T-helper 1 cell treated with Interleukin-12 subunit alpha and Interleukin-12 subunit beta and Interleukin-4 antibody, amounts not matched to agents 30 μg/mL and 1 μg/mL, for 36 hours (primary cell): Measurements from ENCODE around the gene FGF19.
"Not testable (repeated sequence)": the region's sequence is repeated elsewhere in the genome, so short reads cannot be mapped to it uniquely, and the experiment has no call there.

ENCODE experiments used
- H3K27ac Mint-ChIP-seq: one replicate; pipeline ENCODE4 v1.8.0; 2021; ENCODE audit warnings: mild to moderate bottlenecking, mixed read lengths
- H3K27me3 Mint-ChIP-seq: one replicate; pipeline ENCODE4 v1.8.0; 2021; ENCODE audit warnings: low read depth, mixed read lengths
- H3K36me3 Mint-ChIP-seq: one replicate; pipeline ENCODE4 v1.8.0; 2021; ENCODE audit warnings: low read depth, mixed read lengths
- H3K4me1 Mint-ChIP-seq: one replicate; pipeline ENCODE4 v1.8.0; 2021; ENCODE audit warnings: low read depth, mixed read lengths
- H3K4me3 Mint-ChIP-seq: one replicate; pipeline ENCODE4 v1.8.0; 2021; ENCODE audit warnings: mild to moderate bottlenecking, moderate library complexity, mixed read lengths
- H3K9me3 Mint-ChIP-seq: one replicate; pipeline ENCODE4 v1.8.0; 2021; ENCODE audit warnings: mixed read lengths

The FGF19 gene

DNA sequence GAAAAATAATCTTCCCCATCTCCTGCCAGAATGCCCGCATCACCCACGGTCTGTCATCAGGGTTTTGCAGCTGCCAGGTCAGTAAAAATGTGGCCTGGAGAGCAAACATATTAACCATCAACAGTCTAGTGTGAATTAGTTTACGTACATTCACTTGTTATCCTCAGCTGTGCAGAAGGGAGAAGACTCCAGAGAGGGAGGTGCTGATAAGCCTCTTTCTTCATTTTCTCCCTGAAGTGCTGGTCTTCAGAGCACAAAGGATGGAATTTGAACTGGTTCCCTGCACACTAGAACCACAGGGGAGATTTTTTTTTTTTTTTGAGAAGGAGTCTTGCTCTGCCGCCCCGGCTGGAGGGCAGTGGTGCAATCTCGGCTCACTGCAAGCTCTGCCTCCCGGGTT is 8.2 kb downstream of the FGF19 start:
- H3K4me3 Mint-ChIP-seq: no peak overlapping the region
- H3K27ac Mint-ChIP-seq: no peak overlapping the region
- no peaks in the 10 kb centered on the region for H3K4me1 Mint-ChIP-seq
- H3K27me3 Mint-ChIP-seq: peaks cover 20% of the 10 kb centered on the region
- no peaks in the 10 kb centered on the region for H3K36me3 Mint-ChIP-seq
- no peaks in the 10 kb centered on the region for H3K9me3 Mint-ChIP-seq

DNA sequence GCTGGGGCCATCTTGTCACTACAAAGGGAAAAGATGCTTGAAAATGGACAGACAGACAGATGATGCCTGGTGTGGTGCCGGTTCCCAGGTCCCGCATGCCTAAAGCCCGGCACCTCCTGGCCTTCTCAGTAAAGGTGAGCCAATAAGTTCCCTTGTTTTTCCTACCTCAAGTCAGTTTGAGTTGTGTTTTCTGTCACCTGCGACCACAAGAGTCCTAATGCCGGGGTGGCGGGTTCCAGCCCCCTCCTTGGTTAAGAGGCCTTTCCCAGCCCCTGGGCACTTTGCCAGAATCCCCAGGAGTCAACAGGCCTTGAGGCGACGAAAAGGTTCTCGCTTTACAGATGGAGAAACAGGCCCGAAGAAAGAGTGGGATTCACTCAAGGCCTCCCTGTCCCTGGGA is 9.0 kb downstream of the FGF19 start:
- Mint-ChIP-seq H3K4me1 (no peaks in the 10 kb centered on the region), H3K4me3 (no peak overlapping the region), H3K36me3 (no peaks in the 10 kb centered on the region), H3K27me3 (peaks cover 19% of the 10 kb centered on the region), H3K27ac (no peak overlapping the region), H3K9me3 (no peaks in the 10 kb centered on the region)

DNA sequence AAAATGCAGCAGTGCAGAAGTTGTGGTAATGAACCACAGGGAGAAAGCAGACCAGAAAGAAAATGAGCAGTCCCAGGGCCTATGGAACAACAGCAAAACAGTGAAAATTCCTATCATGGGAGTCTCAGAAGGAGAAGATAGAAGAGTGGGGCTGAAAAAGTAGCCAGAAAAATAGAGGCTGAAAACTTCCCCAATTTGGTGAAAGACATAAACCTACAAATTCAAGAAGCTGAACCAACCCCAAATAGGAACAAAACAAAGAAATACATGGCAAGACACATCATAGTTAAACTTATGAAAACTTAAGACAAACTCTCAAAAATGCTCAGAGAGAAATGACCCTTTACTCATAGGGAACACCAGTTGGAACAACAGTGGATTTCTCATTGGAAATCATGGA is 11.4 kb downstream of the FGF19 start:
- Mint-ChIP-seq H3K27ac (no peak overlapping the region), H3K4me1 (no peaks in the 10 kb centered on the region), H3K27me3 (peaks cover 15% of the 10 kb centered on the region), H3K36me3 (no peaks in the 10 kb centered on the region), H3K4me3 (no peak overlapping the region), H3K9me3 (no peaks in the 10 kb centered on the region)

DNA sequence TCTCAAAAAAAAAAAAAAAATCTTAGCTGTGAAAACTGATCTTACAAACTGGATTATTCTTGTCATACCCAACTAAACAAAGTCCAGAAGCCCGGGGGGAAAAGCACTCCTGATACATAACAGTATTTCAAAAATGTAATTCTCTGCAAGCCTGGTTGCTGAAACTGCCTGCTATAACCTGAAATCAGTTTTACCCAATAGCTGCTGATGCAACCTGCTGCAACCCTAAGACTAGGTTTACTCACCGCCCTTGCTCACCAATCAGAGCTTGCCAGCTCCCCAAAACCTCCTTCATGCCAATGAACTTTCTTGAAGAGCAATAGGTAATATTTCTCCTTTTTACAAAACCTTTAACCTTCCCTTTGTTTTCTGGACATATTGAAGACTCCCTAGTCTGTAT is 12.4 kb downstream of the FGF19 start:
- no peaks in the 10 kb centered on the region for H3K4me1 Mint-ChIP-seq
- no peaks in the 10 kb centered on the region for H3K36me3 Mint-ChIP-seq
- no peaks in the 10 kb centered on the region for H3K9me3 Mint-ChIP-seq
- no peak overlapping the region for H3K4me3 Mint-ChIP-seq
- peaks cover 15% of the 10 kb centered on the region for H3K27me3 Mint-ChIP-seq
- no peak overlapping the region for H3K27ac Mint-ChIP-seq

DNA sequence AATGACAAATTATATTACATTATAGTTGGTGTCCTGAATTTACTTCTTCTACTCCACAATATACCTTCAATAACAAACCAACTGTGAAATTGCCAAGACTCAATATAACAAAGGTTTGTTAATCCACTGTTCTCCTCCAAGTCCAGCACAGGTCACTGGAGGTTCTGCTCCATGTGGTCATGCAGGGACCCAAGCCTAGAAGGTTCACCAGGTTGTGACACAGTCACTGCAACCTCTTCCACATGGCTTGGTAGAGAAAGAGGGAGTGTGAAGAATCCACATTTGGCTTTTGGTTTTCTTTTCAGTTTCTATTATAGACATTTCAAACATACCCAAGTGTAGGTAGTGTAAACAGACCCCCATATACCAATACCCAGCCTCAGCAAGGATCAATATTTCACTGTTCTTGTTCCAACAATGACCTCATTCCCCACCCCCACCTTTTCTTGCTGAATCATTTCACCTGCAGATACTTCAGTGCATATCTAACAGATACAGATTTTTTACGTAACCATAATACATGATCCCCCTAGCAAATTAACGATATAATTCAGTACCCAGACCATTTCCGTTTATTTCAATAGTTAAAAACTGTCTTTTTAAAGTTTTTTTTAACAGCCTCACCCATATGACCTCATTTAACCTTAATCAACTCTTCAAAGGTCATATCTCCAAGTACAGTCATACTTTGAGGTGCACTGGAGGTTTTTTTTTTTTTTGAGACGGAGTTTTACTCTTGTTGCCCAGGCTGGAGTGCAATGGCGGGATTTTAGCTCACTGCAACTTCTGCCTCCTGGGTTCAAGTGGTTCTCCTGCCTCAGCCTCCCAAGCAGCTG is 14.1 kb downstream of the FGF19 start:
- Mint-ChIP-seq H3K4me1 (peaks cover 3% of the 10 kb centered on the region), H3K27ac (no peak overlapping the region), H3K27me3 (peaks cover 12% of the 10 kb centered on the region), H3K4me3 (no peak overlapping the region), H3K36me3 (no peaks in the 10 kb centered on the region), H3K9me3 (no peaks in the 10 kb centered on the region)

DNA sequence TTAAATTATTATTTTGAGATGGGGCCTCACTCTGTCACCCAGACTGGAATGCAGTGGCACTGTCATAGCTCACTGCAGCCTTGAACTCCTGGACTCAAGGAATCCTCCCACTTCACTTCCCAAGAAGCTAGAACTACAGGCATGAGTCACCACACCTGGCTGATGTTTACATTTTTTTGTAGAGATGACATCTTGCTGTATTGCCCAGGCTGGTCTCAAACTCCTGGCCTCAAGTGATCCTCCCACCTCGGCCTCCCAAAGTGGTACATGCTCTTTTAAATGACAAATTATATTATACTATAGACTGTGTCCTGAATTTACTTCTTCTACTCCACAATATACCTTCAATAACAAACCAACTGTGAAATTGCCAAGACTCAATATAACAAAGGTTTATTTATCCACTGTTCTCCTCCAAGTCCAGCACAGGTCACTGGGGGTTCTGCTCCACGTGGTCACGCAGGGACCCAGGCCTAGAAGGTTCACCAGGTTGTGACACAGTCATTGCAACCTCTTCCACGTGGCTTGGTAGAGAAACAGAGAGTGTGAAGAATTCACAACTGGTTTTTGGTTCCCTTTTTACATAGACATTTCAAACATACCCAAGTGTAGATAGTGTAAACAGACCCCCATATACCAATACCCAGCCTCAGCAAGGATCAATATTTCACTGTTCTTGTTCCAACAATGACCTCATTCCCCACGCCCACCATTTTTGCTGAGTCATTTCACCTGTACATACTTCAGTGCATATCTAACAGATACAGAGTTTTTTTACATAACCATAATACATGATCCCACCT is 15.7 kb downstream of the FGF19 start:
- not testable (repeated sequence) for H3K9me3 Mint-ChIP-seq, H3K4me3 Mint-ChIP-seq, H3K4me1 Mint-ChIP-seq, H3K27ac Mint-ChIP-seq, H3K36me3 Mint-ChIP-seq
- H3K27me3 Mint-ChIP-seq: peaks cover 12% of the 10 kb centered on the region

DNA sequence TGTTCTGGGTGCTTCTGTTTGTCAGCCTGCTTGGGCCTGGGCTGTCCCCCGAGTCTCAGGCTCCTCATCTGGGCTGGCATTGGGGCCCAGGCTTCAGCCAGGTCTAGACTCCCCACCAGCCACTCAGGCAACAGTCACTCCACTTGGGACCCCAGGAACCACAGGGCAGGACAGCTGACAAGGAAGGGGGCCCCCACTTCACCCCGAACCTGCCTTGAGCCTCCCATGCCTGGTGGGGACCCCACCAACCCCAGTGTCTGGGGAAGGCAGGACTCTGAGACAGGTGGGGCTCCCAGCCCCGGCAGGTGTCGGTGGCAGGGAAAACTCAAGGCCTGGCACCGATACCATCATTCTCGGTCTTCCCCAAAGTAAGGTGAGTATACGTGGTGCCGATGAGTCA is 17.0 kb downstream of the FGF19 start:
- Mint-ChIP-seq H3K4me3 (no peak overlapping the region), H3K36me3 (no peaks in the 10 kb centered on the region), H3K4me1 (peaks cover 3% of the 10 kb centered on the region), H3K9me3 (no peaks in the 10 kb centered on the region), H3K27ac (no peak overlapping the region), H3K27me3 (peaks cover 8% of the 10 kb centered on the region)

DNA sequence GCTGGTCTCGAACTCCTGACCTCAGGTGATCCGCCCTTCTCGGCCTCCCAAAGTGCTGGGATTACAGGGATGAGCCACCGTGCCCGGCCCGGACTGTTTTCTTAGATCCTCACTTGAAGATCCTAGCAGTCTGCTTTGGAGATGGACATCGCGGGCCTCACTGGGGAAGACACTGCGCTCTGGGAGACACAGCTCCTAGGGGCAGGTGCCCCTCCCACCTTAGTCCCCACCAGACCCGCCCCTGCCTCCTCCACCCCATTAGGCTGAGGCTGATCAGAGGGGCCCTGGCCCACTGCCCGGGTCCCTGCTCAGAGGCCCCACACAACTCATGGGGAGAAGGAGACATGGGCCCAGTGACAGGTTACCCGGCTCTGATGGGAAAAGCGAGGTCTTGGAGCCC is 17.4 kb downstream of the FGF19 start:
- Mint-ChIP-seq H3K27ac (no peak overlapping the region), H3K36me3 (no peaks in the 10 kb centered on the region)

DNA sequence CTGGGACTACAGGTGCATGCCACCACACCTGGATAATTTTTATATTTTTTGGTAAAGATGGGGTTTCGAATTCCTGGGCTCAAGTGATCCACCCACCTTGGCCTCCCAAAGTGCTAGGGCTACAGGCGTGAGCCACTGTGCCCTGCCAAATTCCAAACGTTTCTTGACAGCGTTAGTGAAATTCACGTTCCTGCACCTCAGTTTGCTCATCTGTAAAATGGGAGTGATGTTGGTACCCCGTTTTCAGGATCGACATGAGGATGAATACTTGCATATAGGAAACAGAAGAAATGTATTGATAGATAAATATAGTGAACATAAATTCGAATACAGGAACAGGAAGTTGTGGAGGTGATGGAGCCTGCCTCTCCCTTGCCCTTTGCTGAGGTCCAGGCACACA is 18.5 kb downstream of the FGF19 start:
- no peak overlapping the region for H3K27ac Mint-ChIP-seq
- peaks cover 3% of the 10 kb centered on the region for H3K4me1 Mint-ChIP-seq
- H3K36me3 Mint-ChIP-seq: no peaks in the 10 kb centered on the region
- no peaks in the 10 kb centered on the region for H3K9me3 Mint-ChIP-seq
- peaks cover 8% of the 10 kb centered on the region for H3K27me3 Mint-ChIP-seq
- H3K4me3 Mint-ChIP-seq: peak overlapping the region; percentile 70

More for the DNA sequence above, 17.4 kb downstream of the FGF19 start:
- H3K9me3 Mint-ChIP-seq: no peaks in the 10 kb centered on the region
- peaks cover 3% of the 10 kb centered on the region for H3K4me1 Mint-ChIP-seq
- H3K27me3 Mint-ChIP-seq: peaks cover 8% of the 10 kb centered on the region
- H3K4me3 Mint-ChIP-seq: no peak overlapping the region

DNA sequence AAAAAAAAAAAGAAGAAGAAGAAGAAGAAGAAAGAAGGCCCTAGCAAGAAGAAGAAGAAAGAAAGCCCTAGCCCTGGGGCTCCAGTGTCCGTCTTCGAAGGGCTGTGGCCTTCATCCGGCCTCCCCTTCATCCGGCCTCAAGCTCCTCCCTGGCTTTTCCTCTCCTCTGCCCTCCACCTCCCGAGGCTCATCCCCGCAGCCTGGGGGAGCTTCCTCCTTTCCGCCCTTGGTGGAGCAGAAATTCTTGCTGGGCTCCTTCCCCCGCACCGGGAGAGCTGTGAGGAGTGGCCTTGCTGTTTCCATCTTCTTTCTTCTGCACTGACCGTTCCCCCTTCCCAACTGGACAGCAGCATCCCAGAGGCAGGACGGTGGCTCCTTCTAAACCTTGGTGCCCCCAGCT is 19.2 kb downstream of the FGF19 start:
- Mint-ChIP-seq H3K27me3 (peaks cover 7% of the 10 kb centered on the region), H3K27ac (no peak overlapping the region), H3K9me3 (no peaks in the 10 kb centered on the region)

DNA sequence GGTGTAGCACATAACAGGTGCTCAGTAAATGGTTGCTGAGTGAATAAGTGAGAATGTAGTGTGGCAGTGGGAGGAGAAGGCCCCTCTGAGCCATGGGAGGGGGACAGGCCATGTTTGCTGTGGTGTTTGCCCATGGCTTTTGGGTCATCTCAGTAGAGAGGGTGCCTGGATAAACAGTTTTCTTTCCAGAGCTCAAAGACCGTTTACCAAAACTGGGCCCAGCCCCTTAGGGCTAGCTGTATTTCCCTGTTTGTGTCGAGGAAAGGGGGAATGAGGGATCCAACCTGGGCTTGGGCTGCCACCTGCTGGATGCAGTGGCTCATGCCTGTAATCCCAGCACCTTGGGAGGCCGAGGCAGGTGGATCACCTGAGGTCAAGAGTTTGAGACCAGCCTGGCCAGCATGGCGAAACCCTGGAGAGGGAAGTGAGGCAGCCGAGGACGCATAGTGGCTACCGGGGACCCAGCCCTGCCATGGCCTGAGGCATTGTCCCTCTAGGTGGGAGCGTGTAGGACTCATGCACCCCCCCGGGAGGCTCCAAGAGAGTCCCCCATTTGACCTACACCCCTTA is 20.0 kb downstream of the FGF19 start:
- Mint-ChIP-seq H3K27me3 (peaks cover 15% of the 10 kb centered on the region), H3K27ac (no peak overlapping the region), H3K4me3 (no peak overlapping the region), H3K9me3 (no peaks in the 10 kb centered on the region), H3K4me1 (peaks cover 3% of the 10 kb centered on the region), H3K36me3 (no peaks in the 10 kb centered on the region)

More for the DNA sequence above, 19.2 kb downstream of the FGF19 start:
- Mint-ChIP-seq H3K36me3 (no peaks in the 10 kb centered on the region), H3K4me1 (peaks cover 3% of the 10 kb centered on the region), H3K4me3 (no peak overlapping the region)

DNA sequence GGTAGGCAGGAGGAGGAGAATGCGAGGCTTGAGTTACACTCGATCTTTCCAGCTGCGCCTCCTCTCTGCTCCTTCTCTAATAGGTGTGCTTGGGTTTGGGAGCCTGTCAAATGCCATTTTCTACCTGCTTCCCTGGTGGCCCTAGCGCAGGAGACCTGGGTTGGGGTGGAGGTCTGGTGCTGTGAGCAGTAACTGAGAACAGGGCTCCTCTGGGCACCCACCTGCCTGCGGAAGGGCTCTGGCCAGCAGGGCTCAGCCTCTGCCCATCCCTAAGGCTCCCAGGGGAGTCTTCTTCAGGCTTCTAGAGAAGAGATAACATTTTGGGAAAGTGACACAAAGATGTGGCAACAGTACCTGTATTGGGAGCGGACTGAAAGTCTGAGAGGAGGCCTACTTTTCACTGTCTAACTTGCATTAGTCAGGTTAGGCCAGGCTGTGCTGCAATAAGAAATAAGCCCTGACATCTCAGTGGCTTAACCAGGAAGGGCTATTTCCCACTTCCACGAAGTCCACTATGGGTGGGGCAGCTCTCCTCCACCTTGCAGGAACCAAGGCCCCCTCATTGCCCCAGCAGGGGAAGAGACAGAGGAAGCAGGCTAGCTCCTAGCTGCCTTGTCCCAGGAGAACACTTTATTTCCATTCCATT is 21.0 kb downstream of the FGF19 start:
- Mint-ChIP-seq H3K27ac (no peak overlapping the region), H3K27me3 (peaks cover 22% of the 10 kb centered on the region), H3K4me1 (peaks cover 3% of the 10 kb centered on the region), H3K36me3 (no peaks in the 10 kb centered on the region), H3K4me3 (no peak overlapping the region), H3K9me3 (no peaks in the 10 kb centered on the region)

DNA sequence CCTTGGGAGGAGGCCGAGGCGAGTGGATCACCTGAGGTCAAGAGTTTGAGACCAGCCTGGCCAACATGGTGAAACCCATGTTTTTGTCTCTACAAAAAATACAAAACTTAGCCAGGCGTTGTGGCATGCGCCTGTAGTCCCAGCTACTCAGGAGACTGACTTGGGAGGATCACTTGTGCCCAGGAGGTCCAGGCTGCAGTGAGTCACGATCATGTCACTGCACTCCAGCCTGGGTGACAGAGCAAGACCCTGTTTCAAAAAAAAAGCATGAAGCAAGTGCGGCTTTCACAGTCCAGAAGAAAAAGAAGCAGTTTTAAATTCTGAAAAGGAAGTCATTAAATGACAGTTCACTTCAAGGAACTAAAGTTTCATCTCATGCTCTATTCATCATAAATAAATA is 21.6 kb downstream of the FGF19 start:
- peaks cover 3% of the 10 kb centered on the region for H3K4me1 Mint-ChIP-seq
- H3K27me3 Mint-ChIP-seq: peaks cover 22% of the 10 kb centered on the region

DNA sequence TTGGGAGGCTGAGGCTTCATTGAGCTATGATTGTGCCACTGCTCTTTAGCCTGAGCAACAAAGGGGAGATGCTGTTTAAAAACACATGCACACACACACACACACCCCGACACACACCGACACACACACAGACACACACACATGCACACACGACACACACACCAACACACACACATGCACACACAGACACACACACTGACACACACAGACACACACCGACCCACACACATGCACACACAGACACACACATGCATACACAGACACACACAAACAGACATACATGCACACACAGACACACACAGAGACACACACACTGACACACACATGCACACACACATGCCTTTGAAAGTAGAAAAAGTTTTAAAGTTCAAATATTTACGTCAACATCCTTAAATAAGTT is 23.1 kb downstream of the FGF19 start:
- Mint-ChIP-seq H3K27ac (no peak overlapping the region), H3K4me3 (no peak overlapping the region), H3K36me3 (no peaks in the 10 kb centered on the region), H3K27me3 (peaks cover 22% of the 10 kb centered on the region), H3K4me1 (peaks cover 2% of the 10 kb centered on the region), H3K9me3 (no peaks in the 10 kb centered on the region)

More for the DNA sequence above, 21.6 kb downstream of the FGF19 start:
- Mint-ChIP-seq H3K9me3 (no peaks in the 10 kb centered on the region), H3K27ac (no peak overlapping the region), H3K4me3 (no peak overlapping the region), H3K36me3 (no peaks in the 10 kb centered on the region)
